Stomach (tissue), 9 donors: ENCODE data around the gene SFMBT1. TPM values are rescaled to one million over a fixed set of nuclear protein-coding genes. Genes with fewer than 3 reads are reported as not detected.

Source experiments
- DNase-seq, 2 donors: peaks; one replicate each; pipeline versions ENCODE4 v3.0.0 to v3.0.0-alpha.2; 2013 to 2019
- H3K27ac ChIP-seq, 5 donors: fragments of 200-600 bp in 4 of 5; sonication (generic) in 4 of 5; one replicate each; pipeline ENCODE4 v1.5.1; 2013 to 2019; ENCODE audit warnings: mild to moderate bottlenecking in 1 of 5, moderate library complexity in 1 of 5
- H3K27me3 ChIP-seq, 3 donors: fragments of 200-600 bp; sonication (generic); one replicate each; pipeline ENCODE4 v1.5.1; 2017 to 2019; ENCODE audit warnings: mixed run types in 1 of 3
- H3K36me3 ChIP-seq, 4 donors: fragments of 200-600 bp; sonication (generic); 1 replicate in 3 of 4; 2 replicates in 1 of 4; pipeline ENCODE4 v1.5.1; 2016 to 2019
- H3K4me1 ChIP-seq, 4 donors: fragments of 200-600 bp; sonication (generic); one replicate each; pipeline ENCODE4 v1.5.1; 2016 to 2019
- H3K4me3 ChIP-seq, 4 donors: fragments of 200-600 bp; sonication (generic) in 3 of 4; one replicate each; pipeline ENCODE4 v1.5.1; 2016 to 2019; ENCODE audit warnings: mild to moderate bottlenecking in 1 of 4
- H3K9me3 ChIP-seq, 4 donors: fragments of 200-600 bp; sonication (generic); one replicate each; pipeline ENCODE4 v1.5.1; 2016 to 2019
- EP300 ChIP-seq: sonication (generic); formaldehyde crosslinking; IDR thresholded peaks from one replicate; pipeline ENCODE4 v1.6.1; 2017; ENCODE audit warnings: antibody characterized with exemption
- POLR2A ChIP-seq, 4 donors: fragments of 450-650 bp; IDR thresholded peaks; one replicate each; pipeline ENCODE4 v1.6.1; 2016; ENCODE audit warnings: antibody characterized with exemption in 4 of 4, control low read depth in 2 of 4, mild to moderate bottlenecking in 1 of 4, moderate library complexity in 1 of 4
- POLR2AphosphoS5 ChIP-seq, 3 donors: sonication (generic); formaldehyde crosslinking; IDR thresholded peaks; one replicate each; pipeline ENCODE4 v1.6.1; 2016; ENCODE audit warnings: antibody characterized with exemption in 3 of 3
- WGBS, 5 donors: extraction: QIAGEN DNeasy Blood & Tissue Kit in 3 of 5; methylation state at CpG; one replicate each; pipeline versions ENCODE4 v1.1.5 to v1.1.7; 2013 to 2018; 5-methylcytosine and 5-hydroxymethylcytosine counted together
- intact Hi-C: fragments of 100-400 bp; cut with DNase I; formaldehyde crosslinking; loops from one replicate; pipeline ENCODE4 v1.15.1; 2023; ENCODE audit warnings: low total_unique reads
- polyA plus RNA-seq, 3 donors: library from polyadenylated mRNA; stranded (reverse); fragments of 200-250 nt; gene quantifications; one replicate each; pipeline ENCODE4 v1.2.3, GENCODE V29; 2013
- total RNA-seq, 5 donors: library from RNA; depleted of rRNA; stranded (reverse); fragments of >200 nt; gene quantifications; one replicate each; pipeline versions ENCODE4 v1.1.0 to v1.2.3, GENCODE V29; 2014 to 2016
- TF ChIP-seq, protein P1 (sequence below), 7 experiments: fragments of 450-650 bp in 4 of 7; fragments of 200-600 bp in 3 of 7; sonication (generic) in 3 of 7; IDR thresholded peaks; one replicate each; pipeline ENCODE4 v1.5.1; 2016 to 2019; ENCODE audit warnings: antibody characterized with exemption in 7 of 7, control low read depth in 2 of 7, mild to moderate bottlenecking in 1 of 7
- donor health status: healthy with polysubstance abuse.
- donor health status: Bipolar disorder and iron deficiency.
- donor health status: healthy.

Gene SFMBT1
- total and polyA plus RNA-seq, 8 donors: 2.7 to 29.4 (median 6.5) TPM

DNA sequence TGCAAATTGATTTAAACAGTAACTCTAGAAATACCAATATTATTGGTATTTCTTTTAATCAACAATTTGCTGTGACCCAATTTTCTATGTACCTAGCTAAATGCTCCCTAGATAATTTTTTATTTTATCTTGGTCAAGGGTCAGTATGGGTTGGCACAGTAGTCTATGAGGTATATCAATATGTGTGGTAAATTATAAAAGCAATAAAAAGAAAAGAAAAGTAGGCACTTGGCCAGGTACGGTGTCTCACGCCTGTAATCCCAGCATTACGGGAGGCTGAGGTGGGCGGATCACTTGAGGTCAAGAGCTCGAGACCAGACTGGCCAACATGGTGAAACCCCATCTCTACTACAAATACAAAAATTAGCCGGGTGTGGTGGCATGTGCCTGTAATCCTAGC is 114.5 kb downstream of the SFMBT1 start:
- WGBS, 5 donors: 61 to 78% (median 75%) methylated on average over 6 of the region's 6 CpGs
- intact Hi-C loops: no loop called here
- Histone ChIP-seq H3K9me3 (no peaks in the 10 kb centered on the region), H3K27me3 (no peaks in the 10 kb centered on the region), H3K36me3 (peaks cover 3 to 57% (median 29%) of the 10 kb centered on the region in 4 donors), H3K4me3 (no peak overlapping the region), H3K4me1 (peaks cover 0 to 9% (median 0%) of the 10 kb centered on the region in 4 donors), H3K27ac (no peak overlapping the region)
- TF ChIP-seq EP300 (no peak), POLR2AphosphoS5 (IDR thresholded peaks at IDR 0.05) (no peak), POLR2A (IDR thresholded peaks at IDR 0.05) (no peak)
- TF ChIP-seq, protein P1, sequence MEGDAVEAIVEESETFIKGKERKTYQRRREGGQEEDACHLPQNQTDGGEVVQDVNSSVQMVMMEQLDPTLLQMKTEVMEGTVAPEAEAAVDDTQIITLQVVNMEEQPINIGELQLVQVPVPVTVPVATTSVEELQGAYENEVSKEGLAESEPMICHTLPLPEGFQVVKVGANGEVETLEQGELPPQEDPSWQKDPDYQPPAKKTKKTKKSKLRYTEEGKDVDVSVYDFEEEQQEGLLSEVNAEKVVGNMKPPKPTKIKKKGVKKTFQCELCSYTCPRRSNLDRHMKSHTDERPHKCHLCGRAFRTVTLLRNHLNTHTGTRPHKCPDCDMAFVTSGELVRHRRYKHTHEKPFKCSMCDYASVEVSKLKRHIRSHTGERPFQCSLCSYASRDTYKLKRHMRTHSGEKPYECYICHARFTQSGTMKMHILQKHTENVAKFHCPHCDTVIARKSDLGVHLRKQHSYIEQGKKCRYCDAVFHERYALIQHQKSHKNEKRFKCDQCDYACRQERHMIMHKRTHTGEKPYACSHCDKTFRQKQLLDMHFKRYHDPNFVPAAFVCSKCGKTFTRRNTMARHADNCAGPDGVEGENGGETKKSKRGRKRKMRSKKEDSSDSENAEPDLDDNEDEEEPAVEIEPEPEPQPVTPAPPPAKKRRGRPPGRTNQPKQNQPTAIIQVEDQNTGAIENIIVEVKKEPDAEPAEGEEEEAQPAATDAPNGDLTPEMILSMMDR (IDR thresholded peaks at IDR 0.05): no peak
- DNase-seq: no peak

- H3K27ac ChIP-seq: no peak overlapping the region
- no peaks in the 10 kb centered on the region for H3K27me3 ChIP-seq
- peaks cover 0 to 9% (median 0%) of the 10 kb centered on the region in 4 donors for H3K4me1 ChIP-seq
- H3K9me3 ChIP-seq: no peaks in the 10 kb centered on the region
- peaks cover 3 to 61% (median 31%) of the 10 kb centered on the region in 4 donors for H3K36me3 ChIP-seq
- H3K4me3 ChIP-seq: no peak overlapping the region
- WGBS, 5 donors: 90 to 97% (median 94%) methylated on average over 3 of the region's 3 CpGs
- intact Hi-C loops: no loop called here
- TF ChIP-seq EP300: no peak
- no peak for TF ChIP-seq POLR2A (IDR thresholded peaks at IDR 0.05)
- no peak for TF ChIP-seq POLR2AphosphoS5 (IDR thresholded peaks at IDR 0.05)
- TF ChIP-seq, protein P1 (IDR thresholded peaks at IDR 0.05): no peak
- DNase-seq: no peak
Measured at GRCh38 chr3:52930748-52931147, 115.1 kb downstream of the SFMBT1 start.

DNA sequence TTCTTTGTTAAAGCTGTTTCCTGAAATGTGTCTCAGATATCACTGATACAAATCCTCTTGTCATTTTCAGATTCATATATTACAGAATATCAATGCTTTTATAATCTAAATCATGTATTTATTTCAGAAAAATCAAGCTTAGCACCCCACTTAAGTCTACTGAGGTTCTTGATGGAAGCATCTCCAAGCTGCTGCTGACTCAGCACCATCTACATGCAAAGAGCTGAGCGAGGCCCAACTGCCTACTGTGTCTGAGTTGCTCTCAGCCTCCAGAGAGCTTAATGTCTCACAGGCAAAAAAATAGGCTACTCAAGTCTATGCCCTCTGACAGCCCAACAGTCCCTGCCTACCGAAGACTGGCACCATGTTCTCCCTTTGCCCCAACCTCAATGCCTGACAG is 119.3 kb downstream of the SFMBT1 start:
- intact Hi-C loops: no loop called here
- WGBS, 5 donors: 92 to 98% (median 94%) methylated on average over 2 of the region's 2 CpGs
- Histone ChIP-seq H3K27me3 (no peaks in the 10 kb centered on the region), H3K4me3 (no peak overlapping the region), H3K4me1 (no peaks in the 10 kb centered on the region), H3K9me3 (no peaks in the 10 kb centered on the region), H3K36me3 (peaks cover 5 to 89% (median 54%) of the 10 kb centered on the region in 4 donors), H3K27ac (no peak overlapping the region)
- DNase-seq: no peak
- TF ChIP-seq EP300 (no peak), POLR2A (IDR thresholded peaks at IDR 0.05) (no peak), POLR2AphosphoS5 (IDR thresholded peaks at IDR 0.05) (no peak)
- TF ChIP-seq, protein P1 (IDR thresholded peaks at IDR 0.05): no peak

GRCh38 chr3:52925405-52926313 is 120.2 kb downstream of the SFMBT1 start:
- Histone ChIP-seq H3K9me3 (no peaks in the 10 kb centered on the region), H3K27ac (no peak overlapping the region), H3K4me3 (no peak overlapping the region), H3K36me3 (peaks cover 5 to 91% (median 60%) of the 10 kb centered on the region in 4 donors), H3K27me3 (no peaks in the 10 kb centered on the region), H3K4me1 (no peaks in the 10 kb centered on the region)
- TF ChIP-seq EP300: no peak
- intact Hi-C loops: no loop called here
- 69 to 84% (median 82%) methylated on average over 6 of the region's 6 CpGs for WGBS, 5 donors
- DNase-seq: no peak

GRCh38 chr3:52923963-52924362 is 121.9 kb downstream of the SFMBT1 start:
- TF ChIP-seq POLR2A (IDR thresholded peaks at IDR 0.05): no peak
- TF ChIP-seq, protein P1 (IDR thresholded peaks at IDR 0.05): no peak
- no peak for TF ChIP-seq EP300
- TF ChIP-seq POLR2AphosphoS5 (IDR thresholded peaks at IDR 0.05): no peak
- H3K4me1 ChIP-seq: no peaks in the 10 kb centered on the region
- no peaks in the 10 kb centered on the region for H3K27me3 ChIP-seq
- intact Hi-C loops: no loop called here
- peak overlapping the region in 2 of 5 donors; percentile 20 to 23 for H3K27ac ChIP-seq
- peaks cover 10 to 92% (median 66%) of the 10 kb centered on the region in 4 donors for H3K36me3 ChIP-seq
- WGBS, 5 donors: 89 to 98% (median 93%) methylated on average over 2 of the region's 2 CpGs
- H3K9me3 ChIP-seq: no peaks in the 10 kb centered on the region
- DNase-seq: no peak
- H3K4me3 ChIP-seq: no peak overlapping the region
